OCI-LY3 (cell line): Measurements from ENCODE around the gene SH3RF3.

Source experiments
- CTCF ChIP-seq: fragments of 200-600, 300-600 bp; sonication (generic); IDR thresholded peaks from 2 replicates; pipeline ENCODE4 v1.5.1; 2014; ENCODE audit warnings: antibody characterized with exemption, low read length, low read depth
- EZH2phosphoT487 ChIP-seq: fragments of 200-600 bp; shearing (Covaris generic); IDR thresholded peaks from 2 replicates; pipeline ENCODE4 v1.6.1; 2018; ENCODE audit warnings: antibody characterized with exemption, mixed run types, low read depth

- no peak for TF ChIP-seq CTCF
- TF ChIP-seq EZH2phosphoT487, result no peak
These were observed 57.7 kb downstream of the SH3RF3 start for GRCh38 chr2:109186656-109187250.
